ENCODE results near the gene KLK3.

Gene KLK3

DNA sequence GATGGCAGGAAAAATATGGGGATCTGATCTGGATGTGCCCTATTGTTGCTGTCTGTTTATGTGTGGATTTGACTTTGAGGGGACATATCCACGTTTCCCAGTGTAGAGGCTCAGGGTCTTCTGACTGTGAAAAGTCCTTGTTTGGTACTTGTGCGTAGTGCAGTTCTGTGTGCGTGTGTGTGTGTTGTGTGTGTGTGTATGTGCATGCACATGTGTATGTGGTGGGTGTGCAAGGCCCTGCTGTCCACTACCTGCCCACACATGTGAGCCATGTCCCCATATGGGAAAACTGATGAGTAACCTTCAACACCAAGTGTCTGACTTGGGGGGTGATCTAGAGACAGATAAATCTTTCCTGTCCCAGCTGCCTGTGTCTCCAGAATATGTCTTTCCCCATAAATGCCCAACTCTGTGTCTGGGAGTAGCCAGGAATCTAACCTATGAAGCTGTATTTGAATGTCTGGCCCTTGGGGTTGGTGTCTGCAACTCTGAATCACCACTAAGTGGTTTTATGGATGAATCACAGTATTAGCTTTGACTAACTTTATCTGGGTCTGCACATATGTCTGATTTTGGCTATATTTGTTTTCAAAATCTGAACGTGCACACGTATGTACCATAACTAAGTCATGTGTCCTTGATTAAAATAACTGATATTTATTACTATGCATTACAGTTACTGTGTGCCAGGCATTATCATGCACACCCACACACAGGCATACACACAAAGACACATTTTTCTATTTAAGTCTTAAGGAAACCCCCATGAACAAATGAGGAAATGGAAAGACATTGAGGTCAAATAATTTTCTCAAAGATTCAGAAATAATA, 35.9 kb downstream of the KLK3 start:
- Histone ChIP-seq H3K9ac (ENCODE audit: low read length) (no peak overlapping the region), H3K27me3 (ENCODE audit: insufficient read depth, low read length) (peaks cover 3% of the 10 kb centered on the region; the same call in 1 of the 2 replicates), H3F3A (ENCODE audit: insufficient read depth, low read length) (no peaks in the 10 kb centered on the region), H3K9me2 (ENCODE audit: low read depth, low read length) (no peaks in the 10 kb centered on the region), H3K4me1 (ENCODE audit: insufficient read depth, low read length, severe bottlenecking) (no peaks in the 10 kb centered on the region), H3K4me3 (ENCODE audit: low read depth, low read length, poor library complexity, severe bottlenecking) (no peak overlapping the region), H2AFZ (ENCODE audit: low read length) (no peak overlapping the region), H3K27ac (ENCODE audit: low read depth, low read length, poor library complexity, severe bottlenecking) (no peak overlapping the region), H3K36me3 (ENCODE audit: insufficient read depth, low read length) (no peaks in the 10 kb centered on the region; the same call in 1 of the 2 replicates), H4K20me1 (ENCODE audit: insufficient read depth, low read length) (no peaks in the 10 kb centered on the region), H3K79me2 (ENCODE audit: insufficient read depth, low read length) (no peaks in the 10 kb centered on the region), H3K9me3 (ENCODE audit: low read length) (no peaks in the 10 kb centered on the region), H3K4me2 (ENCODE audit: low read length) (no peak overlapping the region)
- TF ChIP-seq, protein P1, sequence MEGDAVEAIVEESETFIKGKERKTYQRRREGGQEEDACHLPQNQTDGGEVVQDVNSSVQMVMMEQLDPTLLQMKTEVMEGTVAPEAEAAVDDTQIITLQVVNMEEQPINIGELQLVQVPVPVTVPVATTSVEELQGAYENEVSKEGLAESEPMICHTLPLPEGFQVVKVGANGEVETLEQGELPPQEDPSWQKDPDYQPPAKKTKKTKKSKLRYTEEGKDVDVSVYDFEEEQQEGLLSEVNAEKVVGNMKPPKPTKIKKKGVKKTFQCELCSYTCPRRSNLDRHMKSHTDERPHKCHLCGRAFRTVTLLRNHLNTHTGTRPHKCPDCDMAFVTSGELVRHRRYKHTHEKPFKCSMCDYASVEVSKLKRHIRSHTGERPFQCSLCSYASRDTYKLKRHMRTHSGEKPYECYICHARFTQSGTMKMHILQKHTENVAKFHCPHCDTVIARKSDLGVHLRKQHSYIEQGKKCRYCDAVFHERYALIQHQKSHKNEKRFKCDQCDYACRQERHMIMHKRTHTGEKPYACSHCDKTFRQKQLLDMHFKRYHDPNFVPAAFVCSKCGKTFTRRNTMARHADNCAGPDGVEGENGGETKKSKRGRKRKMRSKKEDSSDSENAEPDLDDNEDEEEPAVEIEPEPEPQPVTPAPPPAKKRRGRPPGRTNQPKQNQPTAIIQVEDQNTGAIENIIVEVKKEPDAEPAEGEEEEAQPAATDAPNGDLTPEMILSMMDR (IDR thresholded peaks at IDR 0.05; ENCODE audit: low read length) = no peak
- TF ChIP-seq EZH2 (IDR thresholded peaks at IDR 0.05; ENCODE audit: borderline replicate concordance, low read length) = no peak

DNA sequence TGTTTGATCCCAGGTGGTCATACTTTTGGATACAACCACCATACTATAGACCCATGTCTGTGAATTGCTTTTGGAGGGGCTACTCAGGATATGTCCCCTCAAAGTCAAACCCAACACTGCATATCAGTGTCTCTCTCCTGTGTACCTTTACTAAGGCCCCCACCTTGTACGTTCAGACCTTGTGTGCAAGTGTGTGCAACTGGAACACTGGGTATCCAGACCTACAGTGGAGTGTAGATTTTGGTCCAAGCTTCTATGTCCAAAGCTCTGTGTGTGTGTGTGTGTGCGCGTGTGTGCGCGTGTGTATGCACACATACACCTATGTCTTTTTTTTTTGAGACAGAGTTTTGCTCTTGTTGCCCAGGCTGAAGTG, 36.5 kb downstream of the KLK3 start:
- no peak for TF ChIP-seq EZH2 (IDR thresholded peaks at IDR 0.05; ENCODE audit: borderline replicate concordance, low read length)
- TF ChIP-seq, protein P1 (IDR thresholded peaks at IDR 0.05; ENCODE audit: low read length) = no peak
- no peaks in the 10 kb centered on the region; the same call in 1 of the 2 replicates for H3K36me3 ChIP-seq (ENCODE audit: insufficient read depth, low read length)
- no peaks in the 10 kb centered on the region for H3K9me3 ChIP-seq (ENCODE audit: low read length)
- no peaks in the 10 kb centered on the region for H3K79me2 ChIP-seq (ENCODE audit: insufficient read depth, low read length)
- H3K27ac ChIP-seq (ENCODE audit: low read depth, low read length, poor library complexity, severe bottlenecking) = no peak overlapping the region
- H2AFZ ChIP-seq (ENCODE audit: low read length) = no peak overlapping the region
- H3K4me3 ChIP-seq (ENCODE audit: low read depth, low read length, poor library complexity, severe bottlenecking) = no peak overlapping the region
- H3K4me2 ChIP-seq (ENCODE audit: low read length) = no peak overlapping the region
- no peaks in the 10 kb centered on the region for H3K4me1 ChIP-seq (ENCODE audit: insufficient read depth, low read length, severe bottlenecking)
- no peaks in the 10 kb centered on the region for H3K9me2 ChIP-seq (ENCODE audit: low read depth, low read length)
- peaks cover 3% of the 10 kb centered on the region; the same call in 1 of the 2 replicates for H3K27me3 ChIP-seq (ENCODE audit: insufficient read depth, low read length)
- H3K9ac ChIP-seq (ENCODE audit: low read length) = no peak overlapping the region
- H4K20me1 ChIP-seq (ENCODE audit: insufficient read depth, low read length) = no peaks in the 10 kb centered on the region
- no peaks in the 10 kb centered on the region for H3F3A ChIP-seq (ENCODE audit: insufficient read depth, low read length)

GRCh38 chr19:50893047-50893736, 38.5 kb downstream of the KLK3 start:
- H4K20me1 ChIP-seq (ENCODE audit: insufficient read depth, low read length) = no peaks in the 10 kb centered on the region
- no peaks in the 10 kb centered on the region for H3K79me2 ChIP-seq (ENCODE audit: insufficient read depth, low read length)
- H3K9me2 ChIP-seq (ENCODE audit: low read depth, low read length) = no peaks in the 10 kb centered on the region
- H3K9ac ChIP-seq (ENCODE audit: low read length) = no peak overlapping the region
- no peaks in the 10 kb centered on the region for H3K4me1 ChIP-seq (ENCODE audit: insufficient read depth, low read length, severe bottlenecking)
- H3K4me2 ChIP-seq (ENCODE audit: low read length) = no peak overlapping the region
- no peak overlapping the region for H2AFZ ChIP-seq (ENCODE audit: low read length)
- no peaks in the 10 kb centered on the region for H3K9me3 ChIP-seq (ENCODE audit: low read length)
- H3F3A ChIP-seq (ENCODE audit: insufficient read depth, low read length) = no peaks in the 10 kb centered on the region
- H3K36me3 ChIP-seq (ENCODE audit: insufficient read depth, low read length) = no peaks in the 10 kb centered on the region; the same call in 1 of the 2 replicates
- H3K27ac ChIP-seq (ENCODE audit: low read depth, low read length, poor library complexity, severe bottlenecking) = no peak overlapping the region
- TF ChIP-seq EZH2 (IDR thresholded peaks at IDR 0.05; ENCODE audit: borderline replicate concordance, low read length) = no peak
- TF ChIP-seq, protein P1 (IDR thresholded peaks at IDR 0.05; ENCODE audit: low read length) = no peak
- no peak overlapping the region for H3K4me3 ChIP-seq (ENCODE audit: low read depth, low read length, poor library complexity, severe bottlenecking)
- no peaks in the 10 kb centered on the region for H3K27me3 ChIP-seq (ENCODE audit: insufficient read depth, low read length)
